Measurements from ENCODE around the gene NXN. TPM values are rescaled to one million over a fixed set of nuclear protein-coding genes. Genes with fewer than 3 reads are reported as not detected.

NXN gene
- total RNA-seq, 1 experiment from 2014 or later, result 126 TPM

GRCh38 chr17:778096-778495 is 201.5 kb downstream of the NXN start:
- in situ Hi-C loops (cut with HindIII; ENCODE audit: low pct_unique_long_range_greater_than_20kb, low sequenced_read_pairs) (no loop called here), intact Hi-C loops (cut with micrococcal nuclease; ENCODE audit: unreplicated experiment) (no loop called here)
- TF ChIP-seq POLR2AphosphoS5 (IDR thresholded peaks at IDR 0.05; ENCODE audit: low read depth, low read length), result no peak
- no peak for TF ChIP-seq CTCF (IDR thresholded peaks at IDR 0.05)
- no peak for TF ChIP-seq TCF7L2 (IDR thresholded peaks at IDR 0.05; ENCODE audit: low read depth, low read length)
- no peak for TF ChIP-seq REST (IDR thresholded peaks at IDR 0.05; ENCODE audit: insufficient read depth in 1 of 2, low read depth in 2 of 2, low read length in 1 of 2)
- no peak for TF ChIP-seq SIN3A (IDR thresholded peaks at IDR 0.05; ENCODE audit: borderline replicate concordance, insufficient read depth, low read depth, low read length)
- ChIA-PET POLR2A (no interaction called here), CTCF (no interaction called here)
- Histone ChIP-seq H3K9me3 (ENCODE audit: control insufficient read depth, insufficient read depth, low read depth, low read length) (no peaks in the 10 kb centered on the region), H3K27me3 (ENCODE audit: control insufficient read depth, insufficient read depth, low read length) (no peaks in the 10 kb centered on the region), H3K4me3 (ENCODE audit: low read depth in 2 of 2, low read length in 2 of 2) (no peak overlapping the region), H3K27ac (ENCODE audit: low read length) (no peak overlapping the region), H3K4me1 (ENCODE audit: control insufficient read depth, insufficient read depth, low read length) (no peaks in the 10 kb centered on the region), H3K36me3 (ENCODE audit: control insufficient read depth, insufficient read depth, low read length) (peaks cover 15% of the 10 kb centered on the region)
- DNase-seq (ENCODE audit: low read depth, low spot score) (no peak), ATAC-seq (no peak)
- no TSS peak for BruUV-seq (replicated peaks)

- ChIA-PET POLR2A (no interaction called here), CTCF (no interaction called here)
- TF ChIP-seq POLR2AphosphoS5 (IDR thresholded peaks at IDR 0.05; ENCODE audit: low read depth, low read length), result no peak
- TF ChIP-seq REST (IDR thresholded peaks at IDR 0.05; ENCODE audit: insufficient read depth in 1 of 2, low read depth in 2 of 2, low read length in 1 of 2), result no peak
- no peak for TF ChIP-seq CTCF (IDR thresholded peaks at IDR 0.05)
- no peak for TF ChIP-seq SIN3A (IDR thresholded peaks at IDR 0.05; ENCODE audit: borderline replicate concordance, insufficient read depth, low read depth, low read length)
- no peak for TF ChIP-seq TCF7L2 (IDR thresholded peaks at IDR 0.05; ENCODE audit: low read depth, low read length)
- in situ Hi-C loops (cut with HindIII; ENCODE audit: low pct_unique_long_range_greater_than_20kb, low sequenced_read_pairs) (no loop called here), intact Hi-C loops (cut with micrococcal nuclease; ENCODE audit: unreplicated experiment) (no loop called here)
- H3K4me1 ChIP-seq (ENCODE audit: control insufficient read depth, insufficient read depth, low read length), result no peaks in the 10 kb centered on the region
- no TSS peak for BruUV-seq (replicated peaks)
- ATAC-seq (no peak), DNase-seq (ENCODE audit: low read depth, low spot score) (no peak)
- H3K27ac ChIP-seq (ENCODE audit: low read length), result no peak overlapping the region
- H3K27me3 ChIP-seq (ENCODE audit: control insufficient read depth, insufficient read depth, low read length), result no peaks in the 10 kb centered on the region
- peaks cover 37% of the 10 kb centered on the region for H3K36me3 ChIP-seq (ENCODE audit: control insufficient read depth, insufficient read depth, low read length)
- H3K4me3 ChIP-seq (ENCODE audit: low read depth in 2 of 2, low read length in 2 of 2), result no peak overlapping the region
- no peaks in the 10 kb centered on the region for H3K9me3 ChIP-seq (ENCODE audit: control insufficient read depth, insufficient read depth, low read depth, low read length)
These were observed 205.3 kb downstream of the NXN start for GRCh38 chr17:774313-774584.

Measured in Panc1 (cell line).